KG1 (cell line): ENCODE results near the gene PPP1R14C.
"Not testable (repeated sequence)": the region's sequence is repeated elsewhere in the genome, so short reads cannot be mapped to it uniquely, and the experiment has no call there.

Source experiments
- DNase-seq: peaks from one replicate; lab custom pipeline; 2025; lab: John Stamatoyannopoulos, UW

PPP1R14C gene

GRCh38 chr6:150169181-150169580 is 26.3 kb downstream of the PPP1R14C start:
- no peak for DNase-seq

- no peak for DNase-seq
Measured at GRCh38 chr6:150169609-150170008, 26.8 kb downstream of the PPP1R14C start.

- DNase-seq, result no peak
Measured at GRCh38 chr6:150172929-150173328, 30.1 kb downstream of the PPP1R14C start.

GRCh38 chr6:150175586-150176151 is 32.8 kb downstream of the PPP1R14C start:
- no peak for DNase-seq

GRCh38 chr6:150176152-150176551 is 33.3 kb downstream of the PPP1R14C start:
- no peak for DNase-seq

- DNase-seq, result no peak
Measured at GRCh38 chr6:150176659-150177058, 33.8 kb downstream of the PPP1R14C start.

GRCh38 chr6:150177259-150177951 is 34.6 kb downstream of the PPP1R14C start:
- DNase-seq, result no peak

- no peak for DNase-seq
Measured at GRCh38 chr6:150177952-150178520, 35.2 kb downstream of the PPP1R14C start.

GRCh38 chr6:150179030-150179429 is 36.2 kb downstream of the PPP1R14C start:
- DNase-seq, result no peak

- not testable (repeated sequence) for DNase-seq
Measured at GRCh38 chr6:150179907-150180424, 37.1 kb downstream of the PPP1R14C start.

GRCh38 chr6:150180517-150180916 is 37.7 kb downstream of the PPP1R14C start:
- no peak for DNase-seq

GRCh38 chr6:150182460-150183078 is 39.7 kb downstream of the PPP1R14C start:
- no peak for DNase-seq

GRCh38 chr6:150183105-150183504 is 40.3 kb downstream of the PPP1R14C start:
- DNase-seq, result no peak

GRCh38 chr6:150183966-150184365 is 41.1 kb downstream of the PPP1R14C start:
- DNase-seq, result no peak

- DNase-seq, result no peak
Measured at GRCh38 chr6:150184850-150185731, 42.2 kb downstream of the PPP1R14C start.

GRCh38 chr6:150185732-150186117 is 42.9 kb downstream of the PPP1R14C start:
- no peak for DNase-seq

- DNase-seq, result no peak
Measured at GRCh38 chr6:150186129-150186898, 43.5 kb downstream of the PPP1R14C start.

GRCh38 chr6:150187433-150187832 is 44.6 kb downstream of the PPP1R14C start:
- DNase-seq, result not testable (repeated sequence)

- DNase-seq, result no peak
Measured at GRCh38 chr6:150189122-150189521, 46.3 kb downstream of the PPP1R14C start.

GRCh38 chr6:150191809-150192208 is 49.0 kb downstream of the PPP1R14C start:
- no peak for DNase-seq

GRCh38 chr6:150194195-150194594 is 51.4 kb downstream of the PPP1R14C start:
- no peak for DNase-seq
